ENCODE measurements around the gene VWA3B. TPM values are rescaled to one million over a fixed set of nuclear protein-coding genes. Genes with fewer than 3 reads are reported as not detected.

VWA3B gene
- polyA plus RNA-seq, 3 donors: not detected

DNA sequence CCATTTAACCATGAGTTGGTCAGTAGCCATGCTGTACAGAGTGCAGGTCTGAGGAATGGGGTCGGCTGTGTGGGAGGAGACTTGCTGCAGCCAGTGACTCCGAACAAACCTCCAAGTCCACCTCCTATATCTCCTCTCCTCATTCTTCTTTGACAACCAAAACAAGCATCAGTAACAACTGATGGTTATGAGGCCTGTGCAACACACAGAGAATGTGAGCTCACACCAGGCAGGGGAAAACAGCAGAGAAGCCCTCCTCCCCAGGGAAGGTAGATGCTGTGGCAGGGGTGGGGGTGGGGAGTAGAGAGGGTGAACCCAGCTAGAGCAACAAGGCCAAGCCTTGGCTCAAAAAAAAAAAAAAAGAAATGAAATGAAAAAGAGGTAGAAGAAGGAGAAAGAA is 247.0 kb downstream of the VWA3B start:
- H3K36me3 ChIP-seq (replicated peaks in 1 of 2; ENCODE audit: control insufficient read depth in 1 of 2, insufficient read depth in 2 of 2, low read length in 2 of 2): no peaks in the 10 kb centered on the region
- H2AFZ ChIP-seq (ENCODE audit: insufficient read depth, low read depth, low read length, poor library complexity, severe bottlenecking): no peak overlapping the region
- H3K27ac ChIP-seq (ENCODE audit: low read depth in 1 of 2, low read length in 2 of 2): no peak overlapping the region
- no peak overlapping the region for H3K4me3 ChIP-seq (replicated peaks in 1 of 3; ENCODE audit: low read depth in 2 of 3, low read length in 3 of 3)
- no CpG with 5 or more reads among the region's 2 CpGs for WGBS (ENCODE audit: insufficient coverage)
- Mint-ChIP-seq H3K27ac (peak overlapping the region in 1 of 7 donors; percentile 38), H3K4me3 (peak overlapping the region in 1 of 2 donors; percentile 31), H3K27me3 (ENCODE audit: low read depth in 3 of 3) (peaks cover 12 to 32% (median 18%) of the 10 kb centered on the region in 3 donors), H3K4me1 (no peaks in the 10 kb centered on the region), H3K36me3 (no peaks in the 10 kb centered on the region), H3K9me3 (peaks cover 0 to 9% (median 4%) of the 10 kb centered on the region in 7 donors)
- no peak for DNase-seq
- no peak overlapping the region for H3K9ac ChIP-seq (ENCODE audit: insufficient read depth, low read length, poor library complexity, severe bottlenecking)
- TF ChIP-seq, protein P1, sequence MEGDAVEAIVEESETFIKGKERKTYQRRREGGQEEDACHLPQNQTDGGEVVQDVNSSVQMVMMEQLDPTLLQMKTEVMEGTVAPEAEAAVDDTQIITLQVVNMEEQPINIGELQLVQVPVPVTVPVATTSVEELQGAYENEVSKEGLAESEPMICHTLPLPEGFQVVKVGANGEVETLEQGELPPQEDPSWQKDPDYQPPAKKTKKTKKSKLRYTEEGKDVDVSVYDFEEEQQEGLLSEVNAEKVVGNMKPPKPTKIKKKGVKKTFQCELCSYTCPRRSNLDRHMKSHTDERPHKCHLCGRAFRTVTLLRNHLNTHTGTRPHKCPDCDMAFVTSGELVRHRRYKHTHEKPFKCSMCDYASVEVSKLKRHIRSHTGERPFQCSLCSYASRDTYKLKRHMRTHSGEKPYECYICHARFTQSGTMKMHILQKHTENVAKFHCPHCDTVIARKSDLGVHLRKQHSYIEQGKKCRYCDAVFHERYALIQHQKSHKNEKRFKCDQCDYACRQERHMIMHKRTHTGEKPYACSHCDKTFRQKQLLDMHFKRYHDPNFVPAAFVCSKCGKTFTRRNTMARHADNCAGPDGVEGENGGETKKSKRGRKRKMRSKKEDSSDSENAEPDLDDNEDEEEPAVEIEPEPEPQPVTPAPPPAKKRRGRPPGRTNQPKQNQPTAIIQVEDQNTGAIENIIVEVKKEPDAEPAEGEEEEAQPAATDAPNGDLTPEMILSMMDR (IDR thresholded peaks at IDR 0.05): no peak
- intact Hi-C loops (cut with micrococcal nuclease): no loop called here
- H3K9me3 ChIP-seq (replicated peaks in 1 of 2; ENCODE audit: control insufficient read depth in 1 of 2, insufficient read depth in 1 of 2, low read length in 2 of 2): no peaks in the 10 kb centered on the region
- H4K20me1 ChIP-seq (ENCODE audit: insufficient read depth, low read length): no peaks in the 10 kb centered on the region
- no peak overlapping the region for H3K4me2 ChIP-seq (replicated peaks; ENCODE audit: extremely low read depth, low read length, poor library complexity, severe bottlenecking)
- no peaks in the 10 kb centered on the region for H3K79me2 ChIP-seq (ENCODE audit: insufficient read depth, low read length)
- peaks cover 0 to 12% of the 10 kb centered on the region in 2 donors for H3K27me3 ChIP-seq (ENCODE audit: control insufficient read depth in 2 of 2, insufficient read depth in 2 of 2, low read length in 2 of 2)
- H3K4me1 ChIP-seq (ENCODE audit: control insufficient read depth in 1 of 2, insufficient read depth in 2 of 2, low read length in 2 of 2): no peaks in the 10 kb centered on the region

DNA sequence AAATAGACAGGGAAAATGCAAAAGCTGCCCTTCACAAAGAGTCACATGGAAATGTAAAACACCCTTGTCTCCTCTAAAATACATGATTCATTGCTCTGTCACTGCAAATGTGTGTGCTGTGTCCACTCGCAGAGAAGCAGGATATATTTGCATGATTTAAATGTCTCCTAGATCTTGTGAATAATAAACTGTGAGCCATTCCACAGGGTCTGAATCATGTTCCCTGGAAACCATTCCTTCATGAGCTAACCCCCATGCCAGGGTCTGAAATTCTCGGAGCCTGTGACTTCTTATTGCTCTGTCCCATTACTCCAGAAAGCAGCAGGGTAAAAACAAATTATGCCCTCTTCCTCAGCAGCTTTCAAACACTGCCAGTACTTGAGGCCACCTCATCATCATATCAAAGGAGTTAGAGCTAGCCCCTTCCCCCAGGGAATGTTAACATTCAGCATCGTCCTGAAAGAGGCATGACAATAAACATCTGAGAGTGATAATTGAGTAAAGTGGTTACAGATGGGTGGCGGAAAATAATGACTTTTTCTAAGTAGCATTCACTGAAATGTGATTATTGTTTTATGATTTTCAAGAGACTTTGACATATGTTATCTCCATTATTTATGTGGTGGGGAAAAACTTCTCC is 247.6 kb downstream of the VWA3B start:
- H3K4me3 ChIP-seq (replicated peaks in 1 of 3; ENCODE audit: low read depth in 2 of 3, low read length in 3 of 3): no peak overlapping the region
- H3K79me2 ChIP-seq (ENCODE audit: insufficient read depth, low read length): no peaks in the 10 kb centered on the region
- no peak overlapping the region for H3K27ac ChIP-seq (ENCODE audit: low read depth in 1 of 2, low read length in 2 of 2)
- H3K4me1 ChIP-seq (ENCODE audit: control insufficient read depth in 1 of 2, insufficient read depth in 2 of 2, low read length in 2 of 2): no peaks in the 10 kb centered on the region
- Mint-ChIP-seq H3K27ac (no peak overlapping the region), H3K4me3 (no peak overlapping the region), H3K4me1 (no peaks in the 10 kb centered on the region), H3K27me3 (ENCODE audit: low read depth in 3 of 3) (peaks cover 13 to 34% (median 18%) of the 10 kb centered on the region in 3 donors), H3K36me3 (no peaks in the 10 kb centered on the region), H3K9me3 (peaks cover 0 to 9% (median 6%) of the 10 kb centered on the region in 7 donors)
- H4K20me1 ChIP-seq (ENCODE audit: insufficient read depth, low read length): no peaks in the 10 kb centered on the region
- intact Hi-C loops (cut with micrococcal nuclease): no loop called here
- H3K27me3 ChIP-seq (ENCODE audit: control insufficient read depth in 2 of 2, insufficient read depth in 2 of 2, low read length in 2 of 2): peaks cover 0 to 12% of the 10 kb centered on the region in 2 donors
- no peak for DNase-seq
- WGBS (ENCODE audit: insufficient coverage): 67% methylated on average over 1 of the region's 4 CpGs
- no peaks in the 10 kb centered on the region for H3K9me3 ChIP-seq (replicated peaks in 1 of 2; ENCODE audit: control insufficient read depth in 1 of 2, insufficient read depth in 1 of 2, low read length in 2 of 2)
- H3K9ac ChIP-seq (ENCODE audit: insufficient read depth, low read length, poor library complexity, severe bottlenecking): no peak overlapping the region
- H3K36me3 ChIP-seq (replicated peaks in 1 of 2; ENCODE audit: control insufficient read depth in 1 of 2, insufficient read depth in 2 of 2, low read length in 2 of 2): no peaks in the 10 kb centered on the region
- H2AFZ ChIP-seq (ENCODE audit: insufficient read depth, low read depth, low read length, poor library complexity, severe bottlenecking): no peak overlapping the region
- no peak overlapping the region for H3K4me2 ChIP-seq (replicated peaks; ENCODE audit: extremely low read depth, low read length, poor library complexity, severe bottlenecking)
- TF ChIP-seq, protein P1 (IDR thresholded peaks at IDR 0.05): no peak

All from CD14-positive monocyte (primary cell).